Activated CD8-positive, alpha-beta memory T cell treated with anti-CD3 and anti-CD28 coated beads, Interleukin-2, amount 10 ng/mL, durations not matched to agents 7 days and 5 days (primary cell): Measurements from ENCODE around the gene NEK9. TPM values are rescaled to one million over a fixed set of nuclear protein-coding genes. Genes with fewer than 3 reads are reported as not detected.

Experiments
- ATAC-seq: fragments of 150-1000 bp; cut with Tn5 transposase; one replicate; pipeline ENCODE4 v1.10.0; 2021; ENCODE audit warnings: moderate library complexity
- CTCF ChIA-PET: fragments of 350-600 bp; sonication (Branson Sonifier 250); formaldehyde crosslinking; loops from one replicate; lab custom pipeline; 2021; ENCODE audit warnings: antibody characterized with exemption; lab: Charles Lee
- DNase-seq: peaks from one replicate; pipeline ENCODE4 v3.0.0-alpha.2; 2020
- H3K27ac Mint-ChIP-seq: one replicate; pipeline ENCODE4 v1.8.0; 2021; ENCODE audit warnings: mild to moderate bottlenecking, mixed read lengths
- H3K27me3 Mint-ChIP-seq: one replicate; pipeline ENCODE4 v1.8.0; 2021; ENCODE audit warnings: mixed read lengths
- H3K36me3 Mint-ChIP-seq: one replicate; pipeline ENCODE4 v1.8.0; 2021; ENCODE audit warnings: mild to moderate bottlenecking, mixed read lengths
- H3K4me1 Mint-ChIP-seq: one replicate; pipeline ENCODE4 v1.8.0; 2021; ENCODE audit warnings: mixed read lengths
- H3K4me3 Mint-ChIP-seq: one replicate; pipeline ENCODE4 v1.8.0; 2021; ENCODE audit warnings: mild to moderate bottlenecking, moderate library complexity, mixed read lengths
- H3K9me3 Mint-ChIP-seq: one replicate; pipeline ENCODE4 v1.8.0; 2022; ENCODE audit warnings: low read depth, mixed read lengths
- total RNA-seq, 2 experiments: library from RNA; stranded (reverse); gene quantifications; one replicate each; pipeline ENCODE4 v1.2.3, GENCODE V29; 2021

Gene NEK9
- total RNA-seq, 2 experiments from 2014 or later: 83.0 to 86.4 TPM

- H3K4me1 Mint-ChIP-seq: no peaks in the 10 kb centered on the region
- no peak overlapping the region for H3K27ac Mint-ChIP-seq
- DNase-seq: no peak
- H3K27me3 Mint-ChIP-seq: no peaks in the 10 kb centered on the region
- CTCF ChIA-PET: interaction anchor here (1.4 kb wide), 1 partner anchor 149 kb away, joined by 9 read pairs; no protein-coding TSS in a partner anchor
- ATAC-seq: no peak
- H3K4me3 Mint-ChIP-seq: no peak overlapping the region
- peaks cover 33% of the 10 kb centered on the region for H3K36me3 Mint-ChIP-seq
- H3K9me3 Mint-ChIP-seq: no peaks in the 10 kb centered on the region
Measured at GRCh38 chr14:75094896-75095295, 32.0 kb downstream of the NEK9 start.

- Mint-ChIP-seq H3K4me1 (no peaks in the 10 kb centered on the region), H3K27me3 (no peaks in the 10 kb centered on the region), H3K9me3 (no peaks in the 10 kb centered on the region), H3K27ac (no peak overlapping the region), H3K4me3 (no peak overlapping the region), H3K36me3 (peaks cover 22% of the 10 kb centered on the region)
- no peak for ATAC-seq
- DNase-seq: no peak
- CTCF ChIA-PET: interaction anchor here (1.0 kb wide), 1 partner anchor 232 kb away, joined by 3 read pairs; no protein-coding TSS in a partner anchor
Measured at GRCh38 chr14:75092698-75093097, 34.1 kb downstream of the NEK9 start.

- Mint-ChIP-seq H3K4me1 (no peaks in the 10 kb centered on the region), H3K27me3 (no peaks in the 10 kb centered on the region), H3K27ac (peak overlapping the region; percentile 0), H3K36me3 (peaks cover 29% of the 10 kb centered on the region), H3K4me3 (no peak overlapping the region), H3K9me3 (no peaks in the 10 kb centered on the region)
- CTCF ChIA-PET: interaction anchor here (0.8 to 7.7 kb wide), 5 partner anchors 9 to 144 kb away, joined by 3 to 86 read pairs (median 4); no protein-coding TSS in a partner anchor
- no peak for DNase-seq
- ATAC-seq: no peak
Measured at GRCh38 chr14:75091251-75091650, 35.6 kb downstream of the NEK9 start.

GRCh38 chr14:75090353-75090752 is 36.5 kb downstream of the NEK9 start:
- no peak overlapping the region for H3K27ac Mint-ChIP-seq
- H3K9me3 Mint-ChIP-seq: no peaks in the 10 kb centered on the region
- no peak for ATAC-seq
- H3K4me3 Mint-ChIP-seq: no peak overlapping the region
- CTCF ChIA-PET: interaction anchor here (1.0 to 7.7 kb wide), 6 partner anchors 10 to 143 kb away, joined by 3 to 86 read pairs (median 8); partner anchors contain the start of gene ACYP1
- H3K36me3 Mint-ChIP-seq: peaks cover 34% of the 10 kb centered on the region
- H3K27me3 Mint-ChIP-seq: no peaks in the 10 kb centered on the region
- no peaks in the 10 kb centered on the region for H3K4me1 Mint-ChIP-seq
- no peak for DNase-seq

GRCh38 chr14:75088566-75089373 is 38.1 kb downstream of the NEK9 start:
- DNase-seq (peak; percentile 57), ATAC-seq (peak; percentile 66)
- H3K27ac Mint-ChIP-seq: peak overlapping the region; percentile 40
- no peaks in the 10 kb centered on the region for H3K9me3 Mint-ChIP-seq
- H3K27me3 Mint-ChIP-seq: no peaks in the 10 kb centered on the region
- CTCF ChIA-PET: interaction anchor here (0.7 to 7.7 kb wide), 49 partner anchors 8 to 480 kb away, joined by 3 to 86 read pairs (median 4); partner anchors contain the start of genes ACYP1, MLH3, PGF and RPS6KL1
- H3K36me3 Mint-ChIP-seq: peaks cover 32% of the 10 kb centered on the region
- no peaks in the 10 kb centered on the region for H3K4me1 Mint-ChIP-seq
- no peak overlapping the region for H3K4me3 Mint-ChIP-seq

GRCh38 chr14:75088153-75088552 is 38.7 kb downstream of the NEK9 start:
- Mint-ChIP-seq H3K4me3 (no peak overlapping the region), H3K9me3 (no peaks in the 10 kb centered on the region), H3K36me3 (peaks cover 34% of the 10 kb centered on the region), H3K4me1 (no peaks in the 10 kb centered on the region), H3K27ac (no peak overlapping the region), H3K27me3 (no peaks in the 10 kb centered on the region)
- no peak for DNase-seq
- CTCF ChIA-PET: interaction anchor here (0.7 to 7.7 kb wide), 45 partner anchors 8 to 479 kb away, joined by 3 to 86 read pairs (median 4); partner anchors contain the start of genes ACYP1, MLH3, PGF and RPS6KL1
- ATAC-seq: no peak

GRCh38 chr14:75084513-75084912 is 42.3 kb downstream of the NEK9 start:
- no peaks in the 10 kb centered on the region for H3K4me1 Mint-ChIP-seq
- no peaks in the 10 kb centered on the region for H3K9me3 Mint-ChIP-seq
- H3K27me3 Mint-ChIP-seq: no peaks in the 10 kb centered on the region
- CTCF ChIA-PET: interaction anchor here (7.7 kb wide), 1 partner anchor 137 kb away, joined by 86 read pairs; no protein-coding TSS in a partner anchor
- no peak overlapping the region for H3K4me3 Mint-ChIP-seq
- no peak for ATAC-seq
- H3K36me3 Mint-ChIP-seq: peaks cover 41% of the 10 kb centered on the region
- DNase-seq: no peak
- no peak overlapping the region for H3K27ac Mint-ChIP-seq

- Mint-ChIP-seq H3K36me3 (peaks cover 38% of the 10 kb centered on the region), H3K4me1 (no peaks in the 10 kb centered on the region), H3K27ac (no peak overlapping the region), H3K27me3 (no peaks in the 10 kb centered on the region), H3K9me3 (no peaks in the 10 kb centered on the region), H3K4me3 (no peak overlapping the region)
- ATAC-seq (no peak), DNase-seq (no peak)
- CTCF ChIA-PET: interaction anchor here (1.0 to 1.9 kb wide), 5 partner anchors 19 to 222 kb away, joined by 3 to 5 read pairs (median 3); partner anchors contain the start of gene ACYP1
Measured at GRCh38 chr14:75083271-75083670, 43.6 kb downstream of the NEK9 start.

GRCh38 chr14:75081660-75082229 is 45.1 kb downstream of the NEK9 start:
- Mint-ChIP-seq H3K27me3 (no peaks in the 10 kb centered on the region), H3K4me1 (no peaks in the 10 kb centered on the region), H3K4me3 (no peak overlapping the region), H3K9me3 (no peaks in the 10 kb centered on the region), H3K27ac (no peak overlapping the region), H3K36me3 (peaks cover 31% of the 10 kb centered on the region)
- ATAC-seq (no peak), DNase-seq (no peak)
- CTCF ChIA-PET: interaction anchor here (1.7 to 1.9 kb wide), 2 partner anchors 44 to 140 kb away, joined by 3 to 5 read pairs; no protein-coding TSS in a partner anchor

GRCh38 chr14:75079521-75079920 is 47.3 kb downstream of the NEK9 start:
- no peaks in the 10 kb centered on the region for H3K4me1 Mint-ChIP-seq
- no peaks in the 10 kb centered on the region for H3K9me3 Mint-ChIP-seq
- H3K4me3 Mint-ChIP-seq: no peak overlapping the region
- H3K27me3 Mint-ChIP-seq: no peaks in the 10 kb centered on the region
- ATAC-seq (no peak), DNase-seq (no peak)
- CTCF ChIA-PET: interaction anchor here (0.7 to 2.5 kb wide), 3 partner anchors 9 to 137 kb away, joined by 3 to 7 read pairs (median 3); no protein-coding TSS in a partner anchor
- peaks cover 20% of the 10 kb centered on the region for H3K36me3 Mint-ChIP-seq
- H3K27ac Mint-ChIP-seq: no peak overlapping the region

- no peaks in the 10 kb centered on the region for H3K4me1 Mint-ChIP-seq
- DNase-seq (no peak), ATAC-seq (no peak)
- H3K36me3 Mint-ChIP-seq: peaks cover 11% of the 10 kb centered on the region
- no peak overlapping the region for H3K4me3 Mint-ChIP-seq
- CTCF ChIA-PET: interaction anchor here (0.6 to 0.9 kb wide), 4 partner anchors 11 to 250 kb away, joined by 3 to 4 read pairs (median 3); no protein-coding TSS in a partner anchor
- H3K9me3 Mint-ChIP-seq: no peaks in the 10 kb centered on the region
- no peak overlapping the region for H3K27ac Mint-ChIP-seq
- H3K27me3 Mint-ChIP-seq: peaks cover 3% of the 10 kb centered on the region
Measured at GRCh38 chr14:75077794-75078193, 49.1 kb downstream of the NEK9 start.

- DNase-seq (no peak), ATAC-seq (no peak)
- Mint-ChIP-seq H3K4me1 (peaks cover 4% of the 10 kb centered on the region), H3K9me3 (no peaks in the 10 kb centered on the region), H3K27ac (no peak overlapping the region), H3K4me3 (no peak overlapping the region), H3K27me3 (peaks cover 3% of the 10 kb centered on the region), H3K36me3 (no peaks in the 10 kb centered on the region)
- CTCF ChIA-PET: interaction anchor here (0.6 to 1.6 kb wide), 4 partner anchors 17 to 517 kb away, joined by 3 to 7 read pairs (median 5); no protein-coding TSS in a partner anchor
Measured at GRCh38 chr14:75070383-75070782, 56.5 kb downstream of the NEK9 start.

- Mint-ChIP-seq H3K4me3 (no peak overlapping the region), H3K27ac (no peak overlapping the region), H3K36me3 (no peaks in the 10 kb centered on the region), H3K27me3 (peaks cover 3% of the 10 kb centered on the region), H3K9me3 (no peaks in the 10 kb centered on the region), H3K4me1 (peaks cover 9% of the 10 kb centered on the region)
- no peak for ATAC-seq
- DNase-seq: no peak
- CTCF ChIA-PET: interaction anchor here (0.6 to 1.6 kb wide), 6 partner anchors 16 to 516 kb away, joined by 3 to 7 read pairs (median 3); no protein-coding TSS in a partner anchor
Measured at GRCh38 chr14:75069811-75070145, 57.1 kb downstream of the NEK9 start.
